NCI-H1436 (cell line): Measurements from ENCODE around the gene CRYGN.

ENCODE experiments used
- DNase-seq: peaks from one replicate; lab custom pipeline; 2025; lab: John Stamatoyannopoulos, UW

CRYGN gene, protein sequence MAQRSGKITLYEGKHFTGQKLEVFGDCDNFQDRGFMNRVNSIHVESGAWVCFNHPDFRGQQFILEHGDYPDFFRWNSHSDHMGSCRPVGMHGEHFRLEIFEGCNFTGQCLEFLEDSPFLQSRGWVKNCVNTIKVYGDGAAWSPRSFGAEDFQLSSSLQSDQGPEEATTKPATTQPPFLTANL

GRCh38 chr7:151439855-151440798 is at the start of gene CRYGN:
CRYGN (minus strand) TSS chr7:151440141; CDS start chr7:151439917, 224 bp downstream.
- DNase-seq = no peak

GRCh38 chr7:151489498-151489897 is 49.6 kb upstream of the CRYGN start:
- no peak for DNase-seq

DNA sequence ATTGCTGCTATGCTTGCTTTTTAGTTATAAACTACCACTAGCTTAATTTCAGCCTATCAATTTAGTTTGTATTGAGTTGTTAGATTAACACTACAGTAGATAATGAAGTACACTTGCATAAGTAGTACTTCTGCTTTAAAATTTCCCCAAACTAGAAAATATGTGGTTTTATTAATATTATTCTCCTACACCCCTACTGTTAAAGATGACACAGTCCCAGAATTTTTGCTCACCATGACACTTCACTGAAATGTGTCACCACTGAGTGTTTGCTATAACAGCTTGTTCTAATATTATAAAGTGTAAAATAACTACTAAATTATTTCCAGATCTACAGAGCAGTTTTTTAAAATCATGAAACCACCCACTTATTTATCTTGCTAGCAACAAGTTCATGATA is 48.2 kb upstream of the CRYGN start:
- DNase-seq = no peak

- DNase-seq = no peak
Observed at GRCh38 chr7:151487228-151487627, 47.3 kb upstream of the CRYGN start.

DNA sequence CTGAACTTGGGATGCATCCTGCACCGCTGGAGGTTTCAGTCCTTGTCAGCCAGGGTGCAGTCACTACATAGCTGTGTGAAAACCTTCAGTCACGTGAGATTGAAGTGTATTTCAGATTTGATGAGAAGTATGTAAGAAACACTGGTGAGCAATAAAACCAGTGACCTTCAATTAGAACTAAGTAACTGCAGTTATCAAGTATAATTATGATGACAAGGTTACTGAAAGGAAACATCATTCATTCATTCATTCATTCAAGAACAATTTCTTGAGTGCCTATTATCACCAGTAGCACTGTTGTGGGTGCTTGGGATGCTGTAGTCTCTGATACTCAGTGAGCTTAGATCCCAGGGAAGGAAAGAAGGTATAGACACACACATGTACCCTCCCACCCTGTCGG is 46.1 kb upstream of the CRYGN start:
- DNase-seq = no peak

- no peak for DNase-seq
Observed at GRCh38 chr7:151484971-151485707, 45.2 kb upstream of the CRYGN start.

DNA sequence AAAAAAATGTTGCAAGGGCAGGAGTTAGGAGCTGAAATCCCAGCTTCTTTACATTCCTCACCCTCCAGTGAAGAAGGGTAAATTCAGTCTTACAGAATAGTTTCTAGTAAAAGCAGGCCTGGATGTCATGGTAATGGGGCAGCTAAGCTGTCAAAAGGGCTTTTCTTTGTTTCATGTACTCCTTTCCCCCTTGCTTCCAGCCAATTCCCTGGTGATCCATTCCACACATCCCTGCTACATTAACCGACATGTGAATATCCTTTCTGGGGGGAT is 43.7 kb upstream of the CRYGN start:
- DNase-seq = no peak

DNA sequence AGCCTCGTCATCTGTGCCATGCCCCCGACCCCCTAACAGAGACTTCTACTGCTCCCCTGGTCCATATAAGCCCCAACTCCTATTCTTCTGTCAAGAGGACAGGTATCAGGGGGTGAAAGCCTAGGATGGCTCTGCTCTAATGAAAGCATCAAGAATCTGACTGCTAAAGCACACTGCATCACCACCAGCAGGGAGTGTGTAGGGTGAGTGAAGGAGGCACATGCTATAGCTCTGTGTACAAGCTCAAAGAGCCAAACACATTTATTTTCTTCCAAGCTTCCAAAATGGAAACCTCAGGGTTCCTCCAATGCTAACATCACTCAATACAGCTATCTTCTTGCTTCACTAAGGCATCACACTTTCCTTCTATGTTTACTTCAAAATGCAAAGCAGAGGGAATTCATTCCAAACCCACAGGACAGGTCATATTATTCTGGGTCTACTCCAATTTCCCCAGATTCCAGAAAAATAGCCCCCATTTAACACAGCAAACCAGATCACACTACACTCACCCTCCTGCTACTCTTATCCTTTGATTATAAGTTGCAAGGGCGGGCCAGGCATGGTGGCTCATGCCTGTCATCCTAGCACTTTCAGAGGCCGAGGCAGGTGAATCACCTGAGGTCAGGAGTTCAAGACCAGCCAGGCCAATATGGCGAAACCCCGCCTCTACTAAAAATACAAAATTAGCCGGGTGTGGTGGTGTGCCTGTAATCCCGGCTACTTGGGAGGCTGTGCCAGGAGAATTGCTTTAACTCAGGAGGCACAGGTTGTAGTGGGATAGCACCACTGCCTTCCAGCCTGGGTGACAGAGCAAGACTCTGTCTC is 43.2 kb upstream of the CRYGN start:
- DNase-seq = no peak

- no peak for DNase-seq
Observed at GRCh38 chr7:151481650-151482505, 41.9 kb upstream of the CRYGN start.

GRCh38 chr7:151477867-151478266 is 37.9 kb upstream of the CRYGN start:
- no peak for DNase-seq

DNA sequence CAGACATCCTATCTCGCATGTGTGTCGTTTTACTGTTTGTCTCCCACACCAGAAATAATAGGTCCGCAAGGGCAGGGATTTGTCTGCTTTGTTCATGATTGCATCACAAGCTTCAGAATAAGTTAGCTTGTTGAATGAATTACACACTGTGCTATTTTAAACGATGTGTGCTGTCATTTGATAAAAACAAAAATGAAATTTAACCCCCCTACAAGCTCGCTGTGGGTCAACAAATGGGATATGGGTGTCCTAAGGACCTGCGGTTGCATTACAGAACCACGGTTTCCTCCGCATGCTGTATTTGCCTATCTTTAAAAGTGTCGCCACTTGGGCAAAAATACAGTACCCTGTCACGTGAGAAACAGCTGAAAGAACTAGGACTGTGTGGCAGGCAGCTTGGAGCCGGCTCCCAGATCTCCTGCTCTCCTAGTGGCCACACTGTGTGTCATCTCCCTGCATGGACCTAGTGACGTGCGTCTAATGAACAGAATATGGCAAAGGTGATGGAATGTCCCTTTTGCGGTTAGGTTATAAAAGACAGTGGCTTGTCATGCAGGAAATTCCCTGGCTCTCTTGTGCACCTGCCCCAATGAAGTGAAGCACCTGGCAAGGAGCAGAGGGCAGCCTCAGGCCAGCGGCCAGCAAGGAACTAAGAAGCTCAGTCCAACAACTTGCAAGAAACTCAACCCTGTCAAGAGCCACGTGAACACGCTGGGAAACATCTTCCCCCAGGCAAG is 32.9 kb upstream of the CRYGN start:
- DNase-seq = no peak

DNA sequence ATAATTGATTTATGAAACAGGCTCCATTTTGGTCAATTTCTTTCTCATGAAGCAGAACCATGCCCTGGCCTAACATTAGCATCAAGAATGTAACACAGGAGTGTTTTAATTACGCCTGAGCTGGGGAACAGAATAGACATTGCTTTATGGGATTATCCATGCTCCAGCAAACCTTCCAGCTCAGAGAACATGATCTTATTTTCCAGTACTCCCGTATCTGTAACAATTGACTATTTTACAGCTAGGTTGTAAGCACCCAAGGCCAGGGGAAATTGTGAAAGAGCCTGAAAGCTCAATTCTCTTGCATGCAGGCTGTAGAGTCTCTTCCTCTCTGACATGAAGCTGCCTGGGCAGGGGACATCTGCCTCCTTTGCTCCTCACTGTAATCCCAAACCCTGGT is 30.8 kb upstream of the CRYGN start:
- DNase-seq = no peak

GRCh38 chr7:151469281-151469680 is 29.3 kb upstream of the CRYGN start:
- DNase-seq = no peak

DNA sequence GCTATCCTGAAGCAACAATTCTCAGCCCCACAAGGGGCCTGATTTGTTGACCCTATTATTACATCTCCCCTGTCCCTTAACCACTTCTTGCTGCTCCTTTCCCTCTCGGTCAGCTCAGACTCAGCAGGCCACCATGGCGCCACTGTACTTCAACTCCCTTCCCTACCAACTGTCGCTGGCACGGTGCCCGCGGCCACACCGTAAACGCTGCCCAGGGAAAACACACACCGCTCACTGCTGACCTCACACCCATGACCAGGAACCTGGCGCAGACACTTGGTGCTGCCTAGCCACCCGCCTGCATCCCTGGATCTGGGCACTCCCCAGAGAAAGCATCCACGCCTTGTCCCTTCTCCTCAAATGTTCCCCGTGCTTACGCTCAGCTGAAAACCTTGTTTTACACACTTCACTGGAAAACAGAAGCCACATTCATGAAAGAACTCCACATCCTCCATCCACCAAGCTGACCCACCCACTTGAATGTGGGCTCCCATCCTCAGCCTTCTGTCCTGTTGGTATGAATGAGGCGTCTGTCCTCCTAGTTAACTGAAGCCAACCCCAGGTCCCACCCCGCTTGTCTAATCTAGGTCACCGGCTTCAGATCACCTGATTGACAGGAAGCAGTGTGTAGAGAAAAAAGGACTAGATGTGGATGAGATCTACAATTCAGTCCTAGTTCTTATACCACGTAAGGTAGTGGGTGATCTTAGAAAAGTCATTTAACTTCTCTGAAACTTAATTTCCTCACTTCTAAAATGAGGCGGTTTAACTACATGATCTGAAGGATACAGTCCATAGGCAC is 28.5 kb upstream of the CRYGN start:
- DNase-seq = no peak

- DNase-seq = no peak
Observed at GRCh38 chr7:151465169-151465568, 25.2 kb upstream of the CRYGN start.

- DNase-seq = no peak
Observed at GRCh38 chr7:151462306-151462779, 22.4 kb upstream of the CRYGN start.

DNA sequence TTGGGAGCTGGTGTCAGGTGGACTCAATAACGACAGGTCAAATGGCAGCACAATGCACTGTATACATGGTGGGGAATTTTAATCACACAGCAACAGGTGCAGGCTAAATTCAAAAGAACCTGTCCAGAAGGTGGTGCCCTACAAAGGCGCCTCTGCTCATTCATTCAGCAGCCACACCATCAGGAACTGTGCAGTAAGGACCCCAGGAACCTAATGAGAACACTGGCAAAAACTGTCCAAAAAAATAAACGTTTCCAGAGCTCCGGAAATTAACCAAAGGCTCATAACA is 21.9 kb upstream of the CRYGN start:
- no peak for DNase-seq

GRCh38 chr7:151461096-151461941 is 21.4 kb upstream of the CRYGN start:
- no peak for DNase-seq

GRCh38 chr7:151460474-151460855 is 20.5 kb upstream of the CRYGN start:
- no peak for DNase-seq
